ENCODE data around the gene KIRREL1. TPM values are rescaled to one million over a fixed set of nuclear protein-coding genes. Genes with fewer than 3 reads are reported as not detected.

KIRREL1 gene
- total and polyA plus RNA-seq, 2 of the 13 experiments (the other 11 are each of a cell fraction or from before 2014, with no cell fraction given), result 0.02 to 0.03 TPM

DNA sequence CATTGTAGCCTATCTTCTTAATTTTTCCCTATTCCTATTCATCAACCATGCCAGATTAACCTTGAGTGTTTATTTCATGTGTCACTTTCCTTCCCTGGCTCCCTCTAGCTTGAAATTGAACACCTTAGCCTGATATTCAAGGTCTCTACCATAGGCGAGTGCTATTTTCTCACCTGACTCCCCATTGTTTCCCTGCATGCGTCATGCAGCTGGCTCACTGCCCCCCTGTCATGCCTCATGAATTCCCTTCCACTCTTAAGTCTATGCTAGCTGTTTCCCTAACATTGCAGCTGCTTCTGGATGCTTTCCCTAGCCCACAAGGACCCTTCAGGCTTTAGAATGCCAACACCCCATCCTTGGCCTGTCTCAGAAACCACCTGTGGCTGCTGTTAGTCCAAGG is 130.6 kb downstream of the KIRREL1 start:
- no peak for ATAC-seq
- Histone ChIP-seq H3K9ac (ENCODE audit: insufficient read depth, low read depth, low read length) (no peak overlapping the region), H3K27ac (ENCODE audit: extremely low read length, insufficient read depth, low read length) (no peak overlapping the region), H3K4me1 (ENCODE audit: insufficient read depth, low read length) (no peaks in the 10 kb centered on the region), H3K79me2 (ENCODE audit: insufficient read depth, low read length) (no peaks in the 10 kb centered on the region), H3K36me3 (replicated peaks in 1 of 2; ENCODE audit: control insufficient read depth in 1 of 2, insufficient read depth in 2 of 2, low read length in 2 of 2) (no peaks in the 10 kb centered on the region), H4K20me1 (ENCODE audit: insufficient read depth, low read length) (no peaks in the 10 kb centered on the region), H3K4me2 (ENCODE audit: low read depth, low read length) (no peak overlapping the region), H3K27me3 (ENCODE audit: control insufficient read depth in 1 of 2, insufficient read depth in 2 of 2, low read length in 2 of 2) (no peaks in the 10 kb centered on the region; a peak in 1 of 5 replicates), H3K9me3 (ENCODE audit: low read length) (no peaks in the 10 kb centered on the region), H3K4me3 (replicated peaks in 1 of 3; ENCODE audit: insufficient read depth in 1 of 3, low read depth in 2 of 3, low read length in 3 of 3) (no peak overlapping the region), H2AFZ (ENCODE audit: low read length) (no peak overlapping the region)
- no peak for FAIRE-seq
- POLR2A ChIA-PET, result no interaction called here
- intact Hi-C loops (cut with micrococcal nuclease; ENCODE audit: unreplicated experiment) (loop anchor here (2.0 kb wide), 2 partner anchors 161 to 245 kb away; no protein-coding TSS in a partner anchor), in situ Hi-C loops (cut with HindIII; ENCODE audit: extremely low pct_ligation_motif_present, low pct_unique_long_range_greater_than_20kb) (loop anchor here (5.0 to 10.0 kb wide), 2 partner anchors 162 to 249 kb away; no protein-coding TSS in a partner anchor)
- DNase-seq (ENCODE audit: low spot score), result no peak
- TF ChIP-seq, protein P1, sequence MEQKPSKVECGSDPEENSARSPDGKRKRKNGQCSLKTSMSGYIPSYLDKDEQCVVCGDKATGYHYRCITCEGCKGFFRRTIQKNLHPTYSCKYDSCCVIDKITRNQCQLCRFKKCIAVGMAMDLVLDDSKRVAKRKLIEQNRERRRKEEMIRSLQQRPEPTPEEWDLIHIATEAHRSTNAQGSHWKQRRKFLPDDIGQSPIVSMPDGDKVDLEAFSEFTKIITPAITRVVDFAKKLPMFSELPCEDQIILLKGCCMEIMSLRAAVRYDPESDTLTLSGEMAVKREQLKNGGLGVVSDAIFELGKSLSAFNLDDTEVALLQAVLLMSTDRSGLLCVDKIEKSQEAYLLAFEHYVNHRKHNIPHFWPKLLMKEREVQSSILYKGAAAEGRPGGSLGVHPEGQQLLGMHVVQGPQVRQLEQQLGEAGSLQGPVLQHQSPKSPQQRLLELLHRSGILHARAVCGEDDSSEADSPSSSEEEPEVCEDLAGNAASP (CRISPR knock-in tag; IDR thresholded peaks at IDR 0.05; ENCODE audit: borderline replicate concordance), result no peak
- TF ChIP-seq ZBTB1 (CRISPR knock-in tag; IDR thresholded peaks at IDR 0.05; ENCODE audit: borderline replicate concordance), result no peak
- no peak for TF ChIP-seq ZNF564 (CRISPR knock-in tag; IDR thresholded peaks at IDR 0.05)
- TF ChIP-seq NFE2 (CRISPR knock-in tag; IDR thresholded peaks at IDR 0.05), result no peak
- no peak for TF ChIP-seq ZBTB43 (CRISPR knock-in tag; conservative IDR thresholded peaks at IDR 0.05)
- no peak for TF ChIP-seq SMARCC2 (IDR thresholded peaks at IDR 0.05)
- TF ChIP-seq ZNF652 (CRISPR knock-in tag; IDR thresholded peaks at IDR 0.05; ENCODE audit: borderline replicate concordance, low read depth), result no peak
- no peak for TF ChIP-seq BCL3 (CRISPR knock-in tag; IDR thresholded peaks at IDR 0.05)
- no peak for TF ChIP-seq AKAP8 (CRISPR knock-in tag; IDR thresholded peaks at IDR 0.05)
- CTCF ChIA-PET (ENCODE audit: low intra/inter-chr PET ratio, low total read pairs), result interaction anchor here (1.3 to 1.7 kb wide), 4 partner anchors 132 to 248 kb away, joined by 4 to 14 read pairs (median 6); no protein-coding TSS in a partner anchor
- BruUV-seq (replicated peaks), result no TSS peak
- WGBS (ENCODE audit: low lambda C conversion rate), result 0% methylated on average over 2 of the region's 2 CpGs

All from HepG2 (cell line).